Measurements from ENCODE around the gene SSC5D. TPM values are rescaled to one million over a fixed set of nuclear protein-coding genes. Genes with fewer than 3 reads are reported as not detected.

Gene SSC5D
- total RNA-seq, 4 donors from 2014 or later: 0.64 to 6.2 (median 3.0) TPM

GRCh38 chr19:55483706-55484592, 4.3 kb upstream of the SSC5D start:
- 61 to 85% methylated on average over 13 to 37 of the region's 46 CpGs for WGBS, 2 donors
- no peak overlapping the region for H3K4me3 ChIP-seq (ENCODE audit: low read depth, poor library complexity, severe bottlenecking)
- no peak for TF ChIP-seq CTCF (IDR thresholded peaks at IDR 0.05)
- no peak for TF ChIP-seq POLR2A (IDR thresholded peaks at IDR 0.05)
- no peak for DNase-seq (ENCODE audit: low spot score in 2 of 2)
- intact Hi-C loops (cut with DNase I; ENCODE audit: low total_unique reads): no loop called here

GRCh38 chr19:55484593-55485438, 3.4 kb upstream of the SSC5D start, which contains the start of gene NAT14:
Gene NAT14 (plus strand): TSS chr19:55485188. CDS start chr19:55485709, 521 bp downstream.
- 2 to 4% methylated on average over 28 to 65 of the region's 78 CpGs for WGBS, 2 donors
- DNase-seq (ENCODE audit: low spot score in 2 of 2): no peak
- intact Hi-C loops (cut with DNase I; ENCODE audit: low total_unique reads): no loop called here
- peak within 1 kb of the TSS; percentile 10 for H3K4me3 ChIP-seq (ENCODE audit: low read depth, poor library complexity, severe bottlenecking)
- TF ChIP-seq CTCF (IDR thresholded peaks at IDR 0.05): no peak
- no peak for TF ChIP-seq POLR2A (IDR thresholded peaks at IDR 0.05)

- WGBS, 2 donors: 22 to 23% methylated on average over 17 of the region's 18 CpGs
- no peak for DNase-seq (ENCODE audit: low spot score in 2 of 2)
- intact Hi-C loops (cut with DNase I; ENCODE audit: low total_unique reads): no loop called here
- H3K4me3 ChIP-seq (ENCODE audit: low read depth, poor library complexity, severe bottlenecking): peak overlapping the region; percentile 10
- no peak for TF ChIP-seq CTCF (IDR thresholded peaks at IDR 0.05)
- TF ChIP-seq POLR2A (IDR thresholded peaks at IDR 0.05): no peak
These were observed 2.7 kb upstream of the SSC5D start for GRCh38 chr19:55485439-55486011.

GRCh38 chr19:55486043-55486970, 1.9 kb upstream of the SSC5D start:
- TF ChIP-seq CTCF (IDR thresholded peaks at IDR 0.05) (no peak), POLR2A (IDR thresholded peaks at IDR 0.05) (no peak)
- H3K4me3 ChIP-seq (ENCODE audit: low read depth, poor library complexity, severe bottlenecking): no peak overlapping the region
- DNase-seq (ENCODE audit: low spot score in 2 of 2): no peak
- intact Hi-C loops (cut with DNase I; ENCODE audit: low total_unique reads): no loop called here
- WGBS, 2 donors: 70 to 80% methylated on average over 22 to 48 of the region's 53 CpGs
